Measurements from ENCODE around the gene ZNF783.
"Not testable (repeated sequence)": the region's sequence is repeated elsewhere in the genome, so short reads cannot be mapped to it uniquely, and the experiment has no call there.

The ZNF783 gene

GRCh38 chr7:149317986-149318672 is 56.1 kb downstream of the ZNF783 start:
- DNase-seq (ENCODE audit: extremely low read depth, insufficient read length), result no peak
- H3K27me3 ChIP-seq (replicated peaks; ENCODE audit: control insufficient read depth, insufficient read depth, low read length), result no peaks in the 10 kb centered on the region
- TF ChIP-seq CTCF (IDR thresholded peaks at IDR 0.05; ENCODE audit: insufficient read depth, low read length, poor library complexity, severe bottlenecking), result peak; percentile 13
- no peaks in the 10 kb centered on the region for H3K36me3 ChIP-seq (ENCODE audit: control insufficient read depth, insufficient read depth, low read length)
- H3K4me3 ChIP-seq (replicated peaks; ENCODE audit: low read depth, low read length), result no peak overlapping the region

- H3K36me3 ChIP-seq (ENCODE audit: control insufficient read depth, insufficient read depth, low read length), result no peaks in the 10 kb centered on the region
- no peaks in the 10 kb centered on the region for H3K27me3 ChIP-seq (replicated peaks; ENCODE audit: control insufficient read depth, insufficient read depth, low read length)
- DNase-seq (ENCODE audit: extremely low read depth, insufficient read length), result no peak
- H3K4me3 ChIP-seq (replicated peaks; ENCODE audit: low read depth, low read length), result no peak overlapping the region
- no peak for TF ChIP-seq CTCF (IDR thresholded peaks at IDR 0.05; ENCODE audit: insufficient read depth, low read length, poor library complexity, severe bottlenecking)
These were observed 57.4 kb downstream of the ZNF783 start for GRCh38 chr7:149319376-149319775.

- Histone ChIP-seq H3K4me3 (replicated peaks; ENCODE audit: low read depth, low read length) (no peak overlapping the region), H3K27me3 (replicated peaks; ENCODE audit: control insufficient read depth, insufficient read depth, low read length) (no peaks in the 10 kb centered on the region), H3K36me3 (ENCODE audit: control insufficient read depth, insufficient read depth, low read length) (no peaks in the 10 kb centered on the region)
- no peak for TF ChIP-seq CTCF (IDR thresholded peaks at IDR 0.05; ENCODE audit: insufficient read depth, low read length, poor library complexity, severe bottlenecking)
- DNase-seq (ENCODE audit: extremely low read depth, insufficient read length), result no peak
These were observed 58.5 kb downstream of the ZNF783 start for GRCh38 chr7:149320313-149321124.

GRCh38 chr7:149321125-149321905 is 59.3 kb downstream of the ZNF783 start:
- not testable (repeated sequence) for H3K4me3 ChIP-seq (replicated peaks; ENCODE audit: low read depth, low read length); H3K36me3 ChIP-seq (ENCODE audit: control insufficient read depth, insufficient read depth, low read length); H3K27me3 ChIP-seq (replicated peaks; ENCODE audit: control insufficient read depth, insufficient read depth, low read length); DNase-seq (ENCODE audit: extremely low read depth, insufficient read length)

- Histone ChIP-seq H3K36me3 (ENCODE audit: control insufficient read depth, insufficient read depth, low read length) (no peaks in the 10 kb centered on the region), H3K27me3 (replicated peaks; ENCODE audit: control insufficient read depth, insufficient read depth, low read length) (no peaks in the 10 kb centered on the region), H3K4me3 (replicated peaks; ENCODE audit: low read depth, low read length) (peak overlapping the region; percentile 20; the same call in 1 of the 2 replicates)
- TF ChIP-seq CTCF (IDR thresholded peaks at IDR 0.05; ENCODE audit: insufficient read depth, low read length, poor library complexity, severe bottlenecking), result no peak
- no peak for DNase-seq (ENCODE audit: extremely low read depth, insufficient read length)
These were observed 60.1 kb downstream of the ZNF783 start for GRCh38 chr7:149321978-149322541.
